GM19324 (cell line): ENCODE results near the gene FOXP1.

Experiments used
- ATAC-seq: cut with Tn5 transposase; IDR thresholded peaks from one replicate; pipeline ENCODE4 v1.9.1; 2021; ENCODE audit warnings: mild to moderate bottlenecking, moderate library complexity; ENCODE audit not compliant: unreplicated experiment, low FRiP score

FOXP1 gene

DNA sequence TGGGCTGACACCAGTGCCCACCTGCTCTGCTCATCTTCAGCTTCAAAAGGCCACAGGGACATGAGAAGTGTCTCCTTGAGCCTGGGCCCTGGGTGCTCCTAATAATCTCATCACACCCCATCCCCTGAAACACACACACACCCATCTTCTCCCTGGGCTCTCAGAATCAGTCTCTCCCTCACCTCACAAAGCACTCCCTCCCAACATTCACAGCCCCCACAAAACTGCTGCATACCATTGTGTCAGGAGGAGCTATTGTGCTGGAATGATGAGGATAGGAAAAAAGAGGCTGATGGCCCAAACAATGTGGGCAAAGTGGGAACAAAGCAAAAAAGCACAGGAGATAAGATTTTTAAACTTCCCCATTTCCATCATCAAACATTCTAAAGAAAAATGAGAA, 16.8 kb downstream of the FOXP1 start:
- ATAC-seq = no peak

DNA sequence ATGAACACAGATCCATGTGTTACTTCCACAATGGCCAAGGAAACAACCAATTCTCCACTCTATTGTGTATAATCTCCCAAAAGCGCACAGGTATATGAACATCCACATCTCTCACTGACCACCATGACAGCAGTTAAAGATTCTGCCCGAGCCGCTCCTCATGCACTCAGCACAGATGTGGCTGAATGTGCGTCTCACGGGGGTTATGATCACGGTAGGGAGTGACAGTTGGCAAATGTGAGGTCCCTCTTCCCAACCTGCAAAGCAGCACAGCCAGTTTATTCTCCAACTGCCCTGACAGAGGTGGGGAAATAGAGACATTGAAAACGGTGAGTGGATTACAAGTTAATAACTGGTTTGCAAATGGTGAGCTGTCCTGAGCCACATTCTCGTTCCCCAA, 17.6 kb downstream of the FOXP1 start:
- no peak for ATAC-seq

DNA sequence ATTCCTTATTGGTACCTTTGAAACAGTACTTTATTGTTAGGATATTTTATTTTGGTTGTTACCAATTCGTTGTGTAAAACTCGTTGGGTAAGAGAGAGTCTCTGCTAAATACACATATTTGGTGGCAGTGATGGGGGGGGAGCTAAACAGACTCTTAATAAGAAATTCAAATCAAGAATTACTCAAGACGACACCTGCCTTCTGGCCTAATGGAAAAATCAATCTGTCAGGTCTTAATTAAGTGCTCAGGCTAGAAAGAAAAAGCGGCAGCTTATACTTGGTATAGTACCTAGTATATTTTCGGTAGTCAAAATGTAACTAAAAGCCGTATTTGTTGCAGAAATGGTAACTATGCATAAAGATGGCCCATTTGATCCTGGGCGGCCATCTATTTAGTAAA, 18.2 kb downstream of the FOXP1 start:
- no peak for ATAC-seq

DNA sequence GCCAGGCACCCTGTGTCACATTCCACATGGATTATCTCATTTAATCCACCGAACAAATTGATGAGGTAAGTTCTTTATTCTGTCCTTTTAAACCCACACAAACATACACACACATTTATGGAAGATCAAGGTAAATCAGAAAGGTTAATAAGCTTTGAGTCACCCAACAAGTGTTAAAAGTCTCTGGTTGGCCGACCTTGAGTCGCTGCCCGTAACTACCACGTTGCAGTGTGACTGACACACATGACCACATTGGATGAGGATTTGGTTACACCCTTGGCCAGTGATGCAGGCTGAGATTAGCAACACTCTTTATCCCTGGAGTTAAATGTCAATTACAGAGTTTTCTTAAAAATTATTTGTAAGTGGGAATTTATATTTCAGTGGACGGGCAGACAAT, 19.2 kb downstream of the FOXP1 start:
- ATAC-seq = peak; percentile 18

DNA sequence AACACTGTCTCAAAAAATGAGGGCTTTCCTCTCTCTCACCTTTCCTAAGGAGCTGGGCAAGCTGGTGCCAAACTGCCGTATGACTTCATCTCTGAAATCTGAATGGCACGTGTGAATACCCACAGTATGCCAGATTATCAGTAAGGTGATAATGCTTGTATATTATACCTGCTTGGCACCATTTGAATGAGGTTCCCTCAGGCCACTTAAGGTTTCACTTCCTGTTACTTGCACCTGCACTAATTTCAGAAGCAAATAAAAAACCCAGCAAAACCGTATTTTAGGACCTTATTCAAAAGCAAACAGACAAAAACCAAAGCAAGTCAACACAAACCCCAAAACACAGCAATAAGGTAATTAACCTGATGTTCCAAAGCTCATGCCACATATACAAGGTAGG, 19.7 kb downstream of the FOXP1 start:
- ATAC-seq = peak; percentile 95

DNA sequence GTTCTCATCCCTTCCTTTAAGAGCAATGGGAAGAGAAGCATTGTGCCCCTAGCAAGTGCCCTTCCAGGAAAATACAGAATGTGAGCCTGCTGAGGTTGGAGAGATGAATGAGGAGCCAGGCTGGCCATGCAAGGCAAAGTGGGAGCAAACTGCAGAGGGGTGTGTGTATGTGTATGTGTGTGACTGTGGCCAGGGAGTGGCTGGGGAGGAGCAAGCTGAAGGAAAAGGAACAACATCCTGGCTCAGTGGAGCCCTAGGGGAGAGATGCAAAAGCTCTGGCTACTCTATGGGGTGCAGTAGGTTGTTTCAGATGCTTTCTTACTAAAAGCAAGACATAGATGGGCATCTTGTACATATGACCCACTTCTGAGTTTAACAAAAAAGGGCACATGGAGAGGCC, 20.6 kb downstream of the FOXP1 start:
- ATAC-seq = no peak

DNA sequence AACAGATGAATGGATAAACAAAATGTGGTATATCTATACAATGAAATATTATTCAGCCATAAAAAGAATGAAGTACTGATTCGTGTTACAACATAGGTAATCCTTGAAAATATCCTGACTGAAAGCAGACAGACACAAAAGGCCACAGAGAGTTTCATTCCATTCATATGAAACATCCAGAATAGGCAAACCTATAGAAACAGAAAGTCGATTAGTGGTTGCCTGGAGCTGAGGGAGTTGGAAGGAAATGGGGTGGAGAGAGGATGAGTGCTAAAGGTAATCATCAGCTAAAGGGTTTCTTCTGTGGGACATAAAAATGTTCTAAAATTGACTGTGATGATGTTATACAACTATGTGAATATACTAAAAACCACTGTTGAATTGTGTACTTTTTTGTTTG, 22.9 kb downstream of the FOXP1 start:
- ATAC-seq = no peak

DNA sequence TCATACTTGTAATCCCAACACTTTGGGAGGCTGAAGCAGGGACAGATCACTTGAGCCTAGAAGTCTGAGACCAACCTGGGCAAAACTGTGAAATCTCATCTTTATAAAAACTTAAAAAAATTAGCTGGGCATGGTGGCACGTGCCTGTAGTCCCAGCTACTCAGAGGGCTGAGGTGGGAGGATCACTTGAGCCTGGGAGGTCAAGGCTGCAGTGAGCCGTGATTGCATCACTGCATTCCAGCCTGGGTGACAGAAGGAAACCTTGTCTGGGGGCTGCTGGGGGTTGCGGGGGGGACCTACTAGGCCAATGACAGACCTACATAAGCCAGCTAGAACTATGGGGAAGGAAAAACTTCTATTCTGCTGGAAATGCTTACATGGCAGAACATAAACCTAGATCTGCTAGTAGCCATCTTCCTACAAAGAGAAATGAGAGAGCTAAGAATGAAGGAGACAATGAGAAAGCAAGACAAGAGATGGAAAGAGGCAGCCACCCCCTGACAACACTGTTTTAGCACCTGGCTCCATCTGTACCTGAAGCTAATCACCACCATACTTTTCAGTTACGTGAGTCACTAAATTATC, 23.9 kb downstream of the FOXP1 start:
- ATAC-seq = no peak

DNA sequence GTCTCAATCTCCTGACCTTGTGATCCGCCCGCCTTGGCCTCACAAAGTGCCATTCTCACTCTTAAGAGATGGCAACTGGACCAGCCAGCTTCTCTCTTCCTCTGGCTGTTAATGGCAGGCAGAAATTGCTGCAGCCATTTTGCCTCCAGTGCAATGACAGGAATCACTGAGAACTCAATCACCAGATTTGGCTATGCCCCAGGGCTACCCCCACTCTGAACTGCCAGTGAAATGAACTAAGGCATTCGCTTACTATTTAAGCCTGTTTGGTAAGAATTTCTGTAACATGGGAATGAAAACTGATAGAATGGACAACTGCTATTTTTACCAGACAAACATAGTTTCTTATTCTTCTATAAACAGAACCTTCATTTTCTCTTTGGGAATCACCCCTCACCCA, 24.5 kb downstream of the FOXP1 start:
- ATAC-seq = no peak

DNA sequence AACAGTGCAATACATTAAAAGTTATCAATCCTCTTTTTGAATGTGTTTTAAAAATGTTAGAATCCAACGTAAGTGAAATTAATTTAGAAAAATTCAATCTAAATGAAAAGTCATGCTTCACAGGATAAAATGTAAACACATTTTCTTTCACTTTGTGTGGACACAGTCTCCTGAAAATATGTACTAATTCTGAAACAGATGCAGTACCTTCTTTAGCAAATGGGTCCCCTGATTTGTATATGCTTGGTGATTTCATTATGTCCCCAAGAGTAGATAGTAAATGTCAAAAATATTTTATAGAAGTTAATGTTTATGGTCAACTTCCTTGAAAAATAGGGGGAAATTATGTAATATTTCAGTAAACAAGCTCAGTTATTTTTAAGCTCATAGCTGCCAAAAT, 28.9 kb downstream of the FOXP1 start:
- no peak for ATAC-seq

DNA sequence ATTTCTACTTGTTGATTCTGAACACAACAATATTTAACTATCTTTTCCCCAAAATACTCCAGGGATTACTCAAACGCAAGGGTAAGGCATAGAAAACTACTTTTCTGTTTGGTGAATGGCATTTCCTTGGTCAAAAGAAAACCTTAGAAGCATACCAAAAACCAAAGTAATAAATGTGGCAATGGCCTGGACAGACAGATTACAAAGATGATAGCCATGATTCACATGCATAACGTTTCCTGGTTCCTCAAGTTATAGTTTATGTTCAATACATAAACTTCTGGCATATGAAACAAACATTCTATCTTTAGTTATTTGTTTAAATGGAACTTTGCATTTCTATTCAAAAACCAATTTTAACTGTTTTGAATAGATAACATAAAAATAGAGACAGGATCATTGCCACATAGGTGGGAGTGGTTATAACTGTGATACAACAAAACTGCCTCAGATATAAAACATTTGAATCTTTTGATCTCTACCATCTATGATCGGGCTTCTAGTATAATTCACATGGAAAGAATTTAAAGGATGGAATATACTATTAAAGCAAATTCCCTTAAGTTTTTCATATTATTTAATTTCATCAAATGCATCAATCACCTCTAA, 32.1 kb downstream of the FOXP1 start:
- ATAC-seq = no peak

DNA sequence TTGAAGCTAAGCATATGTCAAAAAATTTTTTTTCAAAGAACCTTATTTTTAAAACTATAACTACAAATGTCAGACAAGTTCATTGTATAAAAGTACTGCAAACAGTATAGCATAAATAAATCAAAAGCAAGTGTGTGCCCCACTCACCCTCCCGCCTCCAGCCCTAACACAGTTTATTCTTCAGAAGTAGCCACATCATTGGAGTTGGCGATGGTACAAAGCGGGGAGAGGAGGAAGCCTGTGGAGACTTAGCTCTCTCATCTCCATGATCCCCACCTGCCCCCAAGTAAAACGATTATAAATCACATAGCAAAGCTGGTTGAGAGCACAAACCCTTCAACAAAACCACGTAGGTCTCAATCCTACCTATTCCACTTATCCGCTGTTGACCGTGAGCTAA, 33.6 kb downstream of the FOXP1 start:
- ATAC-seq = no peak

DNA sequence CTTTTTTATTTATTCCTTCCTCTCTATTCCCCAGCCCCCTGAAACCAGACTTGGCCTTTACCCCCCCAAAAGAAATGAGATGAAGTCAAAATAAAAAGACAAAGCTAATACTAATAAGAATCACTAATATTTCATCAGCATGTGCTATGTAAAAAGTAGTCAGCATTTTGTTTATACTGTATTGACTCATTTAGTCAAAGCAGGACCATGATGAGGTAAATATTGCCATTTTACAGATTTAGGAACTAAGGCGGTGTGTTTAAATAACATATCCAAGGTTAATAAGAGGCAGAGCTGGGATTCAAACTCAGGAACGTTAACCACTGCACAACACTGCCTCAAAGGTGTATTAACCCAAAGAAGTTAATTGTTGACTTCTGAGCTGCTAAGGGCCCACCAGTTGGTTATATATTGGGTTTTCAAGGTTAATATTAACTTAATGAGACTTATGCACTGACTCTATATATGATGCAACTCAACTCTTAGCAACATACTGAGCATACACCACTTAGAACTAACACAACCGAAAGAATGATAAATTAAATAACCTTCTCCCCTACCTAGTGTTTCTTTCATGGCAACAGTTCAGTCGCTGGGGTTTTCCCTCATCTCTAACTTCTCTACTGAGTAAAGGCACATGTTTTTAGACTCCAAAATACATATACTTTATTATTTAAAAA, 34.7 kb downstream of the FOXP1 start:
- peak; percentile 84 for ATAC-seq

DNA sequence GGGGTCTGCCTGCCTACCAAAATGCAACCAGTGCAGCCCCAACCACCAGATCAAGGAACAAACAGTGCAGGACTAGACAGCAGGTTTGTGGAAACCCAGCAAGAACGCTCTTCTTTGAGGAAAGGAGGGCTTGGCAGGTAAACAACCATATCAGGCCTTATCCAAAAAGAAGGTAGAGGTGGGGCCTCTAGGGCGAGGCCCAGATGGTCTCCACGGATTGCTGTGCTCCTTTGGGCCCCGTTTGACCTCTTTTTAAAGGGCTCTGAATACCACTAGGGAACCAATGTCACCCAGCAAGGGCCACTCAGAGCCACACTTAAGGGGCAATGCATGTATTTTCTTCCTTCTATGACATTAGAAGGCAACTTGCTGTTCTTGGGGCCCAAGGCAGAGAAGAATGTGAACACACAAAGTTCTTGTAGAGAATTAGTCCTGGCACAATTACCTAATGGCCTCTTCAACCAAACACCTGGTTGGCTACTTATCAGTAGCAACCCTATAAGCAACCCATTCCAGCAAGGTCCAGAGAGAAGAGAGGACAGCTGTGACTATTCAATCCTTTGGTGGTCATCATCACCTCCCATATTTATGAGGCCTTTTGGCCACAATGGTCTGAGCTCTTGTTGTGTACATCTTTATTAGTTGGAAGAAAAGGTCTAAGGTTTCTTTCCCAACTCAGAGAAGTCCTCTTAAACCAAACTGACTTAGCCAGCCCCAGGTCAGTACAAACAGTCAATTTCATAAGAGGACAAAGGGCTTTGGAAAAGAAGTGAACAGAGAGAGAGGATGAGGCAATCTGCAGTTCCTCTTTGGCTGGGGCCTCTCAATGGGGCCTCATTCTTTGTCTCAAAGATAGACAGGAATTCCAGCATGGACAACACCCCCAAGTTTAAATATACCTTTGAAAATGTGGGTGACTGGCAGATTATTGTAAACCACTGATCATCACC, 36.0 kb downstream of the FOXP1 start:
- ATAC-seq = no peak

DNA sequence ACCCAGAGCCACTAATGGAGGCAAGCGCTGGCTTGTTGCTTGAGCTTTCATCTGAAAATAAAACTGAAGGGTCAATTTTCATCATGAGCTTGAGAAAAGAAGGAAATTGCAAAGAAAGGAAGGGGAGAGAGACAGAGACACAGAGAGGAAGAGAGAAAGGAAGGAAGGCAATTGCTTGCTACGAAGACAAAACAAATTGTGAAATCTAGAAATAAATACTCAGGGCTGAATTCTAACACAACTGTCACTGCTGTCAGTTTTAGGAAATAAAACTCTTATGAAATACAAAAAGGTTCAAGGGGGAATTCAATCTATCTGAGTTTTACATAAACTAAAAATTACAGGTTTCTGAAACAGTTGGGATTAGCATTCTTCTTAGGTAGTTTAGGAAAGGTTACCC, 36.7 kb downstream of the FOXP1 start:
- no peak for ATAC-seq

DNA sequence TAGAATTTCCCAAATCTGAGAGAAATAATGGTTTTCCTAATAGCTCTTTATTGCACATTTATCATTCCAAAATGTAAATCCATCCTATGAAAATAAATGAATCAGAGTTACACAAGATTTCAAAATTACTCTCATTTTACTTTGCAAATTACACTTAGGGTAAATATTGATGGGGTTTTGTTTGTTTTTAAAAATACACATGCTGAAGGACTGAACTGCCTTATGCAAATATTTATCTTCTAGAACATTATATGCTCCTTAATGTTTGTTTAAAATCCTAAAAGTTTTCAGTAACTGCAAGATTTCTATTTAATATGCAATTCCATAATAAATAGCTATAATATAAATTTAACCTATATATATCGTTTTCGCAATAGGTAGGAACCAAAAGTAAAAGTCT, 38.2 kb downstream of the FOXP1 start:
- no peak for ATAC-seq

DNA sequence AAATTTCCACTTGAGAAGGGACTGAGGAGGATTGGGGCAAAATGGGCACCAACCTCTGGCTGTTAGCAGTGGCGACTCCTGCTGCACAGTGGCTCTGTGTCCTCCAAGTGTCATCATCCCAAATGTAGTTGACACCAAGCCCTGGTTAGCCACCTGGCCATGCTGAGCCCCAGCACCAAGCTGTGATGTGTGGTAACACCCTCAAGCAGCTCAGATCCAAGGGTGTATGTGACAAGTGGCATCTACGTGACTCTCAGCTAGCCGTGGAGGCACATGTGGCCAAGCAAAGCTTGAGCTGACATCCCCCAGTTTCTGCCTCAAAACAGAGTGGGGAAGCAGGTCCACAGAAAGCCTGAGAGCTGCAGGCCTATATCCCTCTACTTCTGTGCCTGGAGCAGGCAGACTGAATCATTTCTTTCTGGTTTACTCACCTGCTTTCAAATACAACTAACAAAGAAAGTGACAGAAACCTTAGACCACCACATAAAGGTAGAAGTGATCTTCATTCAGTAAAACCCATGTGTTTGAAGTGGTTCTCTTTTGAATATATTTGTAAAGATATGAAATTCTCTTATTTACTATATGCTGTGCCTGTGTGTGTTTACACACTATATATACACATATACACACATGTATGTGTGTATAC, 40.0 kb downstream of the FOXP1 start:
- ATAC-seq = no peak

DNA sequence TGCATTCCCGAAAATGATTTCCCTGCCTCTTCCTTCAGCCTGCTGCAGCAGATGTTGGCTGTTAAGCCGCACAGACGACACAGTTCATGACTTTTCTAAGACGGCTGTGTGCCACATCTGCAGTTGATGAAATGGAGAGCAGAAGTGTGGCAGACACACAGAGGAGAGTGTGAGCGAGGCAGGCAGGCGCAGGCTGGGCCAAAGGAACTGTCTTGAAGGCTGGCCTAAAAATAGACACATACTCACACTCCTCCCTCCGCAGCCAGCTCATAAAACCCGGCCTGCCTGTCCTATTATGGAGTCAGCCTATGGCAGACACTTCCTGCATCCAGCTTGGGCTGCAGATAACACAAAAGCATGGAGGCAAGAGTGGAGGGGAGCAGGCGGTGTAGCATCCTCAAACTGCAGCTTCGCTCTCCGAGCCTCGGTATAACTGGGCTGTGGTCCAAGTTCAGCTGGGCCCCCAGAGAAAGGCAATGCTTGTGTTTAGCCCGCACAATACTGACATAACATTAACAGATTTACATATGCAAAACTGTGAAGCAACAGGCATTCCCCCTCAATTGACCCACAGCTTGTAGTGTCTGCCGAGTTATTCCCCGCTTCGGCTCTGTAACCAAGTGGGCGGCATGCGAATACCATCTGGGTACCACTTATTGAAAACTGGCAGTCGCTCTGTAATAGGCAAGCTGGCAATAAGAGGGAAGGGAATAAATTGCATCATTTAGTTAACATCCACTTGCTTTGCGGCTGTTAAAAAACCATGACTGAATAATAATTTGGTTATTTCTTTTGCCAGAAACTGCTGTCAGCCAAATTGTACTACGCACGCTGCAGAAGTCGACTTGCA, 40.8 kb downstream of the FOXP1 start:
- peak; percentile 66 for ATAC-seq

DNA sequence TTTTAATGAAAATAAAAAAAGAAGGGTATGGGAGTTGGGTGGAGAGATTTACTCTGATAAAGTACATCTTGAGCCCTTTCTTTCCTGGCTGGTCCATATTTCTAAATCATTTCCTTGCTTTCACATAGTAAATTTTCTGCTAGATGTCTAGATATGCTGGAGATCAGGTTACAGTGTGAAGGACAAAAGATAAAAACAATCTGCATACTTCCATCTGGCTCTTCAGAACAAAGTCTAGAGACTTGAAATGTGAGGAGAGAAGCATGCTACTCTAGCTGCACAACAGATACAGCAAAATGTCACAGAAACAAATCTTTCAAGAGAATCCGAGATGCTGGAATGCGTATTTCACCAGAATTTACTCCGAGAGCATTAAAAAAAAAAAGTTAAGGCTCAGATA, 42.2 kb downstream of the FOXP1 start:
- no peak for ATAC-seq

DNA sequence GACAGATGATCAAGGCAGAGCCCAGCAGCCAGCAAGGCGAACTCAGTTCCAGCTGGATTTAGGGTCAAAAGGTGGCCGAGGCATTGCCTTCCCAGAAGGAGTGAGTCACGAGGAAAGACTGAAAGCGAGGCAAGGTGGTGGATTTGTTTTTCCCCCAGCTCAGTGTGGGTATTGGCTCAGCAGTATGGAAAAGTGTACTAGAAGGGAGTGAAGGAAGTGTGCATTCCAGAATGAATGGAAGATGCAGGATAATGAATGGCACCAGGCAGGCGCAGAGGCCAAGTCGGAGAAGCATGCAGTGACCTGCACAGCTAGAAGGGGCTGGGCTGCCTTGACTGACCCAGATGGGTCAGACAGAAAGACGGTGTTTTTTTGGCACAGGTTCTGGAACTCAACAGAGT, 46.3 kb downstream of the FOXP1 start:
- ATAC-seq = no peak
